Right atrium auricular region (tissue), 2 donors: ENCODE measurements around the gene SYNPO2. TPM values are rescaled to one million over a fixed set of nuclear protein-coding genes. Genes with fewer than 3 reads are reported as not detected.
"Not testable (repeated sequence)": the region's sequence is repeated elsewhere in the genome, so short reads cannot be mapped to it uniquely, and the experiment has no call there.

Experiments used
- DNase-seq: peaks from one replicate; pipeline ENCODE4 v3.0.0-alpha.2; 2019; ENCODE audit warnings: low spot score
- H3K27ac ChIP-seq, 2 donors: fragments of 200-600 bp; sonication (generic); 1 replicate in 1 of 2; 2 replicates in 1 of 2; pipeline ENCODE4 v1.5.1; 2016 to 2019
- H3K27me3 ChIP-seq, 2 donors: fragments of 200-600 bp; sonication (generic); one replicate each; pipeline versions ENCODE4 v1.5.1 to v1.6.0; 2017 to 2019
- H3K36me3 ChIP-seq: fragments of 200-600 bp; sonication (generic); one replicate; pipeline ENCODE4 v1.5.1; 2016
- H3K4me1 ChIP-seq, 2 donors: fragments of 200-600 bp; sonication (generic); one replicate each; pipeline versions ENCODE4 v1.5.1 to v1.6.0; 2017 to 2019
- H3K4me3 ChIP-seq, 2 donors: fragments of 200-600 bp; sonication (generic); 1 replicate in 1 of 2; 2 replicates in 1 of 2; pipeline ENCODE4 v1.5.1; 2017 to 2019; ENCODE audit warnings: mild to moderate bottlenecking in 1 of 2, moderate library complexity in 1 of 2
- H3K9me3 ChIP-seq, 2 donors: fragments of 200-600 bp; sonication (generic); one replicate each; pipeline ENCODE4 v1.5.1; 2019
- CTCF ChIP-seq, 2 donors: fragments of 200-600 bp; sonication (generic); IDR thresholded peaks; one replicate each; pipeline ENCODE4 v1.5.1; 2019; ENCODE audit warnings: antibody characterized with exemption in 2 of 2
- total RNA-seq, 2 donors: library from RNA; depleted of rRNA; stranded (reverse); fragments of >200 nt; gene quantifications; one replicate each; pipeline ENCODE4 v1.1.0, GENCODE V29; 2016

SYNPO2 gene
- total RNA-seq, 2 donors from 2014 or later, result 85.3 to 152 TPM

GRCh38 chr4:119016636-119017035, 128.0 kb downstream of the SYNPO2 start:
- H3K9me3 ChIP-seq, result no peaks in the 10 kb centered on the region
- no peaks in the 10 kb centered on the region for H3K36me3 ChIP-seq
- H3K4me1 ChIP-seq, result peaks cover 0 to 8% of the 10 kb centered on the region in 2 donors
- TF ChIP-seq CTCF (IDR thresholded peaks at IDR 0.05), result no peak
- no peak for DNase-seq
- peak overlapping the region in 1 of 2 donors; percentile 70 for H3K27ac ChIP-seq
- H3K27me3 ChIP-seq, result no peaks in the 10 kb centered on the region
- no peak overlapping the region for H3K4me3 ChIP-seq

- H3K36me3 ChIP-seq, result no peaks in the 10 kb centered on the region
- no peak overlapping the region for H3K4me3 ChIP-seq
- H3K4me1 ChIP-seq, result peaks cover 0 to 8% of the 10 kb centered on the region in 2 donors
- TF ChIP-seq CTCF (IDR thresholded peaks at IDR 0.05), result no peak
- no peaks in the 10 kb centered on the region for H3K9me3 ChIP-seq
- no peaks in the 10 kb centered on the region for H3K27me3 ChIP-seq
- peak overlapping the region in 1 of 2 donors; percentile 70 for H3K27ac ChIP-seq
- no peak for DNase-seq
These were observed 129.0 kb downstream of the SYNPO2 start for GRCh38 chr4:119017636-119018035.

- H3K27ac ChIP-seq, result peak overlapping the region; percentile 3 to 81
- H3K4me1 ChIP-seq, result peaks cover 0 to 14% of the 10 kb centered on the region in 2 donors
- no peak for TF ChIP-seq CTCF (IDR thresholded peaks at IDR 0.05)
- no peaks in the 10 kb centered on the region for H3K36me3 ChIP-seq
- no peaks in the 10 kb centered on the region for H3K9me3 ChIP-seq
- H3K27me3 ChIP-seq, result no peaks in the 10 kb centered on the region
- no peak for DNase-seq
- H3K4me3 ChIP-seq, result no peak overlapping the region
These were observed 131.5 kb downstream of the SYNPO2 start for GRCh38 chr4:119020158-119020557.

- not testable (repeated sequence) for H3K36me3 ChIP-seq, H3K4me3 ChIP-seq, H3K27me3 ChIP-seq, H3K9me3 ChIP-seq, DNase-seq
- peaks cover 0 to 28% of the 10 kb centered on the region in 2 donors for H3K4me1 ChIP-seq
- peak overlapping the region in 1 of 2 donors; percentile 81 for H3K27ac ChIP-seq
These were observed 133.9 kb downstream of the SYNPO2 start for GRCh38 chr4:119022520-119022919.

- H3K4me3 ChIP-seq, result no peak overlapping the region
- no peak for DNase-seq
- H3K36me3 ChIP-seq, result no peaks in the 10 kb centered on the region
- peaks cover 0 to 33% of the 10 kb centered on the region in 2 donors for H3K4me1 ChIP-seq
- H3K9me3 ChIP-seq, result no peaks in the 10 kb centered on the region
- H3K27me3 ChIP-seq, result no peaks in the 10 kb centered on the region
- peak overlapping the region; percentile 81 to 94 for H3K27ac ChIP-seq
- TF ChIP-seq CTCF (IDR thresholded peaks at IDR 0.05), result no peak
These were observed 135.4 kb downstream of the SYNPO2 start for GRCh38 chr4:119024102-119024501.

GRCh38 chr4:119025420-119025819, 136.8 kb downstream of the SYNPO2 start:
- peaks cover 0 to 33% of the 10 kb centered on the region in 2 donors for H3K4me1 ChIP-seq
- no peaks in the 10 kb centered on the region for H3K9me3 ChIP-seq
- peaks cover 8% of the 10 kb centered on the region for H3K36me3 ChIP-seq
- DNase-seq, result peak; percentile 74
- H3K4me3 ChIP-seq, result no peak overlapping the region
- no peak for TF ChIP-seq CTCF (IDR thresholded peaks at IDR 0.05)
- H3K27ac ChIP-seq, result peak overlapping the region; percentile 81 to 94
- H3K27me3 ChIP-seq, result no peaks in the 10 kb centered on the region
